BLaER1 treated with 17β-estradiol and CSF1 and Interleukin-3, amounts not matched to agents 10 nM and 100 nM (cell line): ENCODE measurements around the gene FAM107B.

Source experiments
- H3K27ac ChIP-seq, 11 experiments: shearing (Covaris generic); formaldehyde crosslinking; 2 replicates each; pipeline ENCODE4 v1.8.1; 2022
- H3K27me3 ChIP-seq, 11 experiments: shearing (Covaris generic); formaldehyde crosslinking; 2 replicates each; pipeline ENCODE4 v1.8.1; 2022
- H3K36me3 ChIP-seq, 11 experiments: shearing (Covaris generic); formaldehyde crosslinking; 2 replicates each; pipeline ENCODE4 v1.8.1; 2022
- H3K4me1 ChIP-seq, 10 experiments: shearing (Covaris generic); formaldehyde crosslinking; 2 replicates each; pipeline ENCODE4 v1.8.1; 2022
- H3K4me2 ChIP-seq, 11 experiments: shearing (Covaris generic); formaldehyde crosslinking; 2 replicates each; pipeline ENCODE4 v1.8.1; 2022
- H3K4me3 ChIP-seq, 10 experiments: shearing (Covaris generic); formaldehyde crosslinking; 2 replicates each; pipeline ENCODE4 v1.8.1; 2022
- H3K9ac ChIP-seq, 11 experiments: shearing (Covaris generic); formaldehyde crosslinking; 2 replicates each; pipeline ENCODE4 v1.8.1; 2022
- H3K9me3 ChIP-seq, 11 experiments: shearing (Covaris generic); formaldehyde crosslinking; replicated peaks in 1 of 11; 2 replicates each; pipeline ENCODE4 v1.8.1; 2022
- H4K20me1 ChIP-seq, 11 experiments: shearing (Covaris generic); formaldehyde crosslinking; 2 replicates each; pipeline ENCODE4 v1.8.1; 2022
- Cebpa-rat ChIP-seq, 11 experiments: shearing (Covaris generic); IDR thresholded peaks; 2 replicates each; pipeline ENCODE4 v1.8.1; 2022

Gene FAM107B

DNA sequence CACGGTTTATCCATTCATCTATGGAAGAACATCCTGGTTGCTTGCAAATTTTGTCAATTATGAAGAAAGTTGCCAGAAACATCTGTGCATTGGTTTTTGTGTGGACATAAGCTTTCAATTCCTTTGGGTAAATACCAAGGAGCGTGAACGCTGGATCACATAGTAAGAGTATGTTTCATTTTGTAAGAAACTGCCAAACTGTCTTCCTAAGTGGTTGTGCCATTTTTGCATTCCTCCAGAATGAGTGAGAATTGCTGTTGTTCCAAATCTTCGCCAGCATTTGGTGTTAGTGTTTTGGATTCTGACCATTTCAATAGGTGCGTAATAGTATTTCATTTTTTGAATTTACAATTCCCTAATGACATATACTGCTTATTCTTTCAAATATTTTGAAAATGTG, 288.7 kb downstream of the FAM107B start:
- Histone ChIP-seq H3K9ac (no peak overlapping the region), H3K4me3 (no peak overlapping the region), H3K9me3 (peaks cover 0 to 12% (median 6%) of the 10 kb centered on the region in 11 experiments; a peak in 4 of 22 replicates), H3K27me3 (no peaks in the 10 kb centered on the region), H3K36me3 (no peaks in the 10 kb centered on the region), H4K20me1 (no peaks in the 10 kb centered on the region), H3K4me2 (no peak overlapping the region), H3K4me1 (no peaks in the 10 kb centered on the region), H3K27ac (no peak overlapping the region)
- no peak for TF ChIP-seq Cebpa-rat (IDR thresholded peaks at IDR 0.05)

DNA sequence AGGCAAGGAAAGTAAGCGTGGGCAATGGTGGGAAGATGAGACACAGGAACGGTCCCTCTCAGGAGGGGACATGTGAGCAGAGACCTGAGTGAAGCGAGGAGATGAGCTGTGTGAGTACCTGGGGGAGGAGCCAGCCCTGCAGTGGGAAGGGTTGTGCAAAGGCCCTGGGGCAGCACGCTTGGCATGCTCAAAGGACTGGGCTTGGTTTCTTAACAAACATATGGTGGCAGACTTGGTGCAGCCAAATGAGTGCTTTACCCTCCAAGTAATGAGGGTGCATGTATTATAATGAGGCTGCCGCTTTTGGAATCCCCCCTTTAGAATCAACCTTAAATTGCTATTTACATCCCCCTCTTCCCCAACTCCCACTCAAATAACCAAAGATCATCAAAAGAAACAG, 291.3 kb downstream of the FAM107B start:
- H3K27me3 ChIP-seq = no peaks in the 10 kb centered on the region
- no peak overlapping the region for H3K27ac ChIP-seq
- H4K20me1 ChIP-seq = no peaks in the 10 kb centered on the region
- no peak for TF ChIP-seq Cebpa-rat (IDR thresholded peaks at IDR 0.05)
- no peak overlapping the region for H3K9ac ChIP-seq
- no peak overlapping the region for H3K4me3 ChIP-seq
- H3K4me2 ChIP-seq = no peak overlapping the region
- H3K36me3 ChIP-seq = no peaks in the 10 kb centered on the region
- H3K9me3 ChIP-seq = peaks cover 0 to 12% (median 6%) of the 10 kb centered on the region in 11 experiments; a peak in 4 of 22 replicates
- no peaks in the 10 kb centered on the region for H3K4me1 ChIP-seq

DNA sequence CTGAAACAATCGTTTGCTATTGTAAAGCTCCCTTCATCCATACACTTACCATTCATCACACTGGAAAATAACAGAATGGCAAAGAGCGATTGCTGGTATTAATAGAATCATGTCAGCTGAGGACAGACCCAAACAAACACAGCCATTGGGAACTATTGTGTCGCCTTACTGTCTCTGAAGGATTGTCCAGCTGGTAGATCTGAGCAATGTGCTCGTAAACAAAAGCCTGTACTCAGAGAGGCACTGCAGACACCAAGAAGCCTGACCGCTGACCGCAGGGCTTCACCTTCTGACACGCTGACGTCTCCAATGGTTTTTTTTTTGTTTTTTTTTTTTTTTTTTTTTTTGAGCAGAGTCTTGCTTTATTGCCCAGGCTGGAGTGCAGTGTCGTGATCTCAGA, 292.9 kb downstream of the FAM107B start:
- Histone ChIP-seq H3K36me3 (no peaks in the 10 kb centered on the region), H3K9ac (no peak overlapping the region), H3K9me3 (peaks cover 0 to 12% (median 6%) of the 10 kb centered on the region in 11 experiments; a peak in 4 of 22 replicates), H3K4me2 (no peak overlapping the region), H3K4me1 (no peaks in the 10 kb centered on the region), H3K27ac (no peak overlapping the region), H3K4me3 (no peak overlapping the region), H3K27me3 (peaks cover 0 to 14% (median 8%) of the 10 kb centered on the region in 11 experiments; a peak in 19 of 22 replicates), H4K20me1 (no peaks in the 10 kb centered on the region)
- TF ChIP-seq Cebpa-rat (IDR thresholded peaks at IDR 0.05) = no peak

DNA sequence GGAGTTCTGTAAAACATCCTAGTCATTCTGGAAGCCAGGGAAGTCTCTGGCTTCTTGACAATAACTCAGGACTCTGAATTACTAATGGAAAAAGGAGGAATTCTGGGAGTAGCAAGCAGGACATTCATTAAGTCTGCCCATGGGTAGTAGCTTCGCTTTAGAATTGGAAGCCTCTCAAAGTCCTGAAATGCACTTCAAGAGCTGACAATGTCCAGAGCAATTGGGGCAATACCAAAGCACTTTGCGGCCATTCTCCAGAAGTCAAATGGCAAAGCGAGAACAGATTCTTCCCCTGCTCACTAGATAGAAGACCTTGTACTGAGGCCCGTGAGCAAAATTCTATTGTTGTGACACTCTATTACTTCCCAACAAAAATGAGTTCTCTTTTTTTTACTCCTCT, 293.7 kb downstream of the FAM107B start:
- no peaks in the 10 kb centered on the region for H3K4me1 ChIP-seq
- H3K4me3 ChIP-seq = no peak overlapping the region
- H3K27ac ChIP-seq = no peak overlapping the region
- no peak for TF ChIP-seq Cebpa-rat (IDR thresholded peaks at IDR 0.05)
- H3K27me3 ChIP-seq = peaks cover 0 to 22% (median 15%) of the 10 kb centered on the region in 11 experiments; a peak in 19 of 22 replicates
- H4K20me1 ChIP-seq = no peaks in the 10 kb centered on the region
- peaks cover 0 to 12% (median 6%) of the 10 kb centered on the region in 11 experiments; a peak in 4 of 22 replicates for H3K9me3 ChIP-seq
- H3K36me3 ChIP-seq = no peaks in the 10 kb centered on the region
- H3K9ac ChIP-seq = no peak overlapping the region
- H3K4me2 ChIP-seq = no peak overlapping the region

DNA sequence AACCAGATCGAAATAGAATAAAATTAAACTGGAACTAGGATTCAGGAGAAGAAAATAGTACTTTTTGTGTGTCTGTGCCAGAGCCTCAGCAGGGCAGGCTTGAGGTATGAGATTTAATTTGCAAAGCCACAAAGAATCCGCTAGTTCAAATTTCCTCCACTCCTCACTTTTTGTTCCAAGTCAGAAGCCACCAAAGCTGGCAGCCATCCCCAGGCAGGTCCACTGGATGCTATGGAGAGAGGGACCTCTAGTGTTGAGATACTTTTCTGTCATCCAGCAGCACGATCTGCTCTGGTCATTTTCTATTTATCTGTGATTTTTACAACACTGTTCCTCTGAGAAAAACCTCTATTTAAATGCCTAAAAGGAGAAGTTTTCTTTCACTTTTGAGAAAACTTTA, 296.1 kb downstream of the FAM107B start:
- Histone ChIP-seq H3K9me3 (peaks cover 0 to 4% (median 0%) of the 10 kb centered on the region in 11 experiments; a peak in 4 of 22 replicates), H4K20me1 (no peaks in the 10 kb centered on the region), H3K4me1 (peaks cover 0 to 10% (median 0%) of the 10 kb centered on the region in 10 experiments; a peak in 6 of 20 replicates), H3K27ac (no peak overlapping the region), H3K4me3 (no peak overlapping the region), H3K27me3 (peaks cover 0 to 30% (median 20%) of the 10 kb centered on the region in 11 experiments; a peak in 19 of 22 replicates), H3K36me3 (no peaks in the 10 kb centered on the region), H3K4me2 (no peak overlapping the region), H3K9ac (no peak overlapping the region)
- no peak for TF ChIP-seq Cebpa-rat (IDR thresholded peaks at IDR 0.05)

DNA sequence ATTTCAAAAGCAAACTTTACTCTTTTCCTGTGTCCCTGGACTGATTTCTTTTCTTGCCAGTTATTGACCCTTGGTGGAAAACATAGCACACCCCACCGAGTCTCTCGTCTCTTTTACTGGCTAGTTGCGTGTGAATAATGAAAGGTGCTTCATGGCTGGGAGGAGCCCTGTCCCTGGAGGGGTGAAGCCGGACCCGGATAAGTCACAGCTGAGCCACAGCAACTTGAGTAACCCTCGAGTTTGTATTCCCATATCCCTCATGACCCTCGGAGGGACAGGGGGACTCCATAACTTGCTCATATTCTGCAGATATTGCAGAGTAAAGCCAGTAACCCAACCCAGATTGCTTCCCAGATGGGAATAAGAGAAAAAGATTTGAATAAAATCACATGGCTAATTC, 296.5 kb downstream of the FAM107B start:
- TF ChIP-seq Cebpa-rat (IDR thresholded peaks at IDR 0.05) = no peak
- Histone ChIP-seq H3K4me2 (no peak overlapping the region), H3K4me1 (peaks cover 0 to 10% (median 0%) of the 10 kb centered on the region in 10 experiments; a peak in 6 of 20 replicates), H3K9ac (no peak overlapping the region), H3K9me3 (peaks cover 0 to 4% (median 0%) of the 10 kb centered on the region in 11 experiments; a peak in 1 of 22 replicates), H3K27ac (no peak overlapping the region), H3K36me3 (no peaks in the 10 kb centered on the region), H3K27me3 (peaks cover 0 to 30% (median 20%) of the 10 kb centered on the region in 11 experiments; a peak in 19 of 22 replicates), H4K20me1 (no peaks in the 10 kb centered on the region), H3K4me3 (no peak overlapping the region)

DNA sequence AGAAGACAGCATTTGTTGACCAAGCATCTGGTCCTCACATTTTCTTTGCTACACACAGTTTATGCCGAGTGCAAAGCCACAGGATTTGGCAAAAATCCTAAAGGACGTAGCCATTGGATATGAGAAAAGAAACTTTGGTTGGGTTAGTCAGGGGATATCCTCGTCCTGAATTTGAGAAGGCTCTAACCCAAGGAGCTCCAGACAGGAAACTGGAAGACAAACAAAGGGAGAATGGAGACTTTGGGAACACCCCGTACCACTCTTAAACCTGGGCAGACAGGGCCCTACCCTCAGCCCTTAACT, 297.3 kb downstream of the FAM107B start:
- no peak overlapping the region for H3K4me3 ChIP-seq
- H4K20me1 ChIP-seq = no peaks in the 10 kb centered on the region
- H3K9ac ChIP-seq = no peak overlapping the region
- H3K4me1 ChIP-seq = peaks cover 0 to 10% (median 0%) of the 10 kb centered on the region in 10 experiments; a peak in 6 of 20 replicates
- no peaks in the 10 kb centered on the region for H3K36me3 ChIP-seq
- H3K9me3 ChIP-seq = no peaks in the 10 kb centered on the region
- no peak overlapping the region for H3K27ac ChIP-seq
- no peak for TF ChIP-seq Cebpa-rat (IDR thresholded peaks at IDR 0.05)
- H3K4me2 ChIP-seq = no peak overlapping the region
- H3K27me3 ChIP-seq = peaks cover 0 to 30% (median 20%) of the 10 kb centered on the region in 11 experiments; a peak in 19 of 22 replicates

DNA sequence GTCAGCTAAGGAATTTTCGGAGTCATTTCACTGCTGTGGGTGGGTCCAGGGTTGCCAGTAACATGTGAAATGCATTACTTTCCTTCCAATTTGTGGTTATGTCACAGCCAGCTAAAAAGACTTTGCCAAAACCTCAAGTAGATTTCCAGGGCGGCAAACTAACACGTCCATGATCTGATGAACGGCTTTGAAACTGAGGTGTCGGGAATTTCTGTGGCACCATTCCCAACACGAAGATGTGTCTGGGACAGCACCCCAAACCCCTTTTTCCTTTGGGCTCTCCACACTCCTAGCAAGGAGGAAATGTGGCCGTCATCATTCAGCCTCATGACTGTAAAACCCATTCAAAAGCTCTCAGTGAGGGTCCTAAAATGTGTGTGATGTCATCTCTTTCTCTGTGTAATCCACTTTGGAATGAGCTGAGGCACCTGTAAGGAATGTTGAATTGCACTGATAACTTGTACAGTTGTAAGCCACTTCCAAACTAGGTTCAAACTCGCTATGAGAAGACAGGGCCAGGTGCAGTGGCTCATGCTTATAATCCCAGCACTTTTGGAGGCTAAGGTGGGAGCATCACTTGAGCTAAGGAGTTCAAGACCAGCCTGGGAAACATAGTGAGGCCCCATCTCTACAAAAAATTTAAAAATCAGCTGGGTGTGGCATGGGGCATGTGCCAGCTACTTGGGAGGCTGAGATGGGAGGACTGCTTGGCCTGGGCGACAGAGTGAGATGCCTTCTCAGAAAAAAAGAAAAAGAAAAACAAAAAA, 297.9 kb downstream of the FAM107B start:
- Histone ChIP-seq H3K4me1 (peaks cover 0 to 10% (median 0%) of the 10 kb centered on the region in 10 experiments; a peak in 6 of 20 replicates), H3K27ac (no peak overlapping the region), H3K36me3 (no peaks in the 10 kb centered on the region), H4K20me1 (no peaks in the 10 kb centered on the region), H3K9me3 (no peaks in the 10 kb centered on the region), H3K27me3 (peaks cover 0 to 30% (median 20%) of the 10 kb centered on the region in 11 experiments; a peak in 19 of 22 replicates), H3K4me3 (no peak overlapping the region), H3K9ac (no peak overlapping the region), H3K4me2 (no peak overlapping the region)
- no peak for TF ChIP-seq Cebpa-rat (IDR thresholded peaks at IDR 0.05)

DNA sequence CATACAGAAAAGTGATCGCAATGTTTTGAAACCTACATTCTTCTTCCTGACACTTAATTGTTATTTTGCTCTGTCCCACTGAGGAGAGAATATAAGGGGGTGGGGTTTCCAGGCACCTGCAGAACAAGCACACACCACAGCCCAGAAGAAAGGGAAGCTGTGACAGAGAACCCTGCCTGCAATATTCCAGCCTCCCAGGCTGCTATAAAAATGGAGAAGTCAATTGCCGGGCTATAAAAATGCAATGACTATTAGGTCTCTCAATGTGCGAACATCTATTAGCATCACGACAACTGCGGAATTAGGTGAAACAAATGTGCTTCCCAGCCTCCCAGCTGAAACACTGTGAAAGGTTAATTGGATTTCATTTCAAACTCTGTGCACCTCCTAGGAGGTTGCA, 298.7 kb downstream of the FAM107B start:
- Histone ChIP-seq H3K4me2 (no peak overlapping the region), H3K4me1 (peaks cover 0 to 10% (median 0%) of the 10 kb centered on the region in 10 experiments; a peak in 6 of 20 replicates), H3K36me3 (no peaks in the 10 kb centered on the region), H3K9ac (no peak overlapping the region), H3K27me3 (peaks cover 0 to 30% (median 20%) of the 10 kb centered on the region in 11 experiments; a peak in 19 of 22 replicates), H4K20me1 (no peaks in the 10 kb centered on the region), H3K27ac (no peak overlapping the region), H3K9me3 (no peaks in the 10 kb centered on the region), H3K4me3 (no peak overlapping the region)
- no peak for TF ChIP-seq Cebpa-rat (IDR thresholded peaks at IDR 0.05)
